Left colon (tissue), 2 donors: ENCODE results near the gene PRSS57. TPM values are rescaled to one million over a fixed set of nuclear protein-coding genes. Genes with fewer than 3 reads are reported as not detected.

Experiments used
- ATAC-seq: fragments of 200-7000 bp; cut with Tn5 transposase; one replicate; pipeline ENCODE4 v1.9.1; 2020; ENCODE audit warnings: mild to moderate bottlenecking, moderate library complexity
- DNase-seq, 2 donors: peaks; one replicate each; pipeline ENCODE4 v3.0.0-alpha.2; 2020
- intact Hi-C, 2 donors: fragments of 100-400 bp; cut with DNase I in 1 of 2; cut with micrococcal nuclease in 1 of 2; formaldehyde crosslinking; loops; one replicate each; pipeline versions ENCODE4 v1.11.2 to v1.14.0; 2022; cut with DNase I, micrococcal nuclease
- total RNA-seq, 2 donors: library from RNA; stranded (reverse); fragmentation: NEBNext Ultra II Directional; extraction: Animal tissue kit (Norgen Biotek cat#: 25700); gene quantifications; one replicate each; pipeline ENCODE4 v1.2.1, GENCODE V29; 2021
- donor health status: DM: no; HTN: no; CAD: no.
- donor health status: DM: yes; HTN: yes; CAD: no.

The PRSS57 gene
- total RNA-seq, 2 donors from 2014 or later: not detected

DNA sequence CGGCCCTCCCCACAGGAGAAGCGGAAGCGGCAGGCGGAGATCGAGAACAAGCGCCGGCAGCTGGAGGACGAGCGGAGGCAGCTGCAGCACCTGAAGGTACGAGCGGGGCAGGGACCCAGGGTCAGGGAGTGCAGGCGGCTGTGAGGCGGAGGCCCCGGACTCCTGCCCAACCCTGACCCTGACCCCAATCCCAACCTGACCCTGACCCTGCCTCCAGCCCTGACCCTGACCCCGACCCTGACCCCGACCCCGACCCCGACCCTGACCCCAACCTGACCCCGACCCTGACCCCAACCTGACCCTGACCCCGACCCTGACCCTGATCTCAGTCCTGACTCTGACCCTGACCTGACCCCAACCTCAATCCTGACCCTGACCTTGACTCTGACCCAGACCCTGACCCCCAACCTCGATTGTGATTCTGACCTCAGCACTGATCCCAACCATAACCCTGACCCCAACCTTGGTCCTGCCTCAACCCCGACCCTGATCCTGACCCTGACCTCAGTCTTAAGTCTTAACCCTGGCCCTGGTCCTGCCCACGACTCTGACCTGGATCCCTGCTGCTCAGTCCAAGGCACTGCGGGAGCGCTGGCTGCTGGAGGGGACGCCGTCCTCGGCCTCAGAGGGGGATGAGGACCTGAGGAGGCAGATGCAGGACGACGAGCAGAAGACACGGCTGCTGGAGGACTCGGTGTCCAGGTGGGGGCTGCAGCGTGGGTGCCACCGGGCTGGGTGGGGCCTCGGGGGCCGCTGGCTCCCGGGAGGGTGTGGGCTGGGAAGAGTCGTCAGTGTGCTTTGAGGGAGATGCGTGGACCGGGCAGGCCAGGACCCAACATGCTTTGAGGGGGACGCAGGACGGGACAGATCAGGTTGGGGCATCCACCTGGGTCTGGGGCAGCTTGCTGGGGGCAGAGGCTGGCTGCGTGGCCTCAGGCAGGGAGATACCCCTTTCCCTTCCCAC is 32.0 kb upstream of the PRSS57 start:
- DNase-seq (no peak), ATAC-seq (no peak)
- intact Hi-C loops: no loop called here

DNA sequence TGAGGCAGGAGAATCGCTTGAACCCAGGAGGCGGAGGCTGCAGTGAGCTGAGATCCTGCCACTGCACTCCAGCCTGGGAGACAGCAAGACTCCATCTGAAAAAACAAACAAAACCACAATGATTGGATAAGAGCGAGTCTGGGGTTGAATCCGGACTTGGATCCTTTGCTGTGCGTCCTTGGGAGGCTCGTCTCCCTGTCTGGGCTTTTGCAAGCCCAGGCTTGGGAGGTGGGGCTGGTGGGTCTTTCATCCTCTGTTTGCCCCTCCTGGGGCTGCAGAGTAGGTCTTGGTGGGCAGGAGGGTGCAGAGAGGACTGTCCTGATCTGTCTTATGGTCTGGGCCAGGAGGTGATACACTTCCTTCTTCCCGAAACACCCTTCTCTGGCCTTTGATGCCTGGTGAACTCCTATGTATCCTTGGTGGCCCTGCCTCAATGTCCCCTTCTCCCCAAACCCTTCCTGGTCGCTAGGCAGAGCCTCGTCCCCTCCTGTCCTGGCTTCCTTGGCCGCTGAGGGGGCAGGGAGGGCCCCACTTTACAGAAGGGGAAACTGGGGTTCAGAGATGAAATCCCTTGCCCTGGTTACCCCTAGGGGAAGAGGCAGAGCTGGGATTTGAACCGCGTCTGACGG is 30.3 kb upstream of the PRSS57 start:
- ATAC-seq (no peak), DNase-seq (no peak)
- intact Hi-C loops: no loop called here

DNA sequence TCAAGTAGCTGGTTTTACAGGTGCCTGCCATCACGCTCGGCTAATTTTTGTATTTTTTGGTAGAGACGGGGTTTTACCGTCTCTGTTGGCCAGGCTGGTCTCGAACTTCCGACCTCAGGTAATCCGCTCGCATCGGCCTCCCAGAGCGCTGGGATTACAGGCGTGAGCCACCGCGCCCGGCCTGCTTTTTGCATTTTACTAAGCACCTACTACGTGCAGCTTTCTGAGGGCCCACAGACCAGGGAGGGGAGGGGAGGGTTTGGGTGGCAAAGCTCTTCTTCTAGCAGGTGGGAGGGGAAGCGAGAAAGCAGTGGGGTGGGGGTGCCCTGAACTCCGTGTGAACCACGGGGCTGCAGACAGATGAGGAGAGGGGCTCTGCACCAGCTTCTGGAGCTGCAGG is 28.5 kb upstream of the PRSS57 start:
- intact Hi-C loops: no loop called here
- no peak for ATAC-seq
- DNase-seq: no peak

DNA sequence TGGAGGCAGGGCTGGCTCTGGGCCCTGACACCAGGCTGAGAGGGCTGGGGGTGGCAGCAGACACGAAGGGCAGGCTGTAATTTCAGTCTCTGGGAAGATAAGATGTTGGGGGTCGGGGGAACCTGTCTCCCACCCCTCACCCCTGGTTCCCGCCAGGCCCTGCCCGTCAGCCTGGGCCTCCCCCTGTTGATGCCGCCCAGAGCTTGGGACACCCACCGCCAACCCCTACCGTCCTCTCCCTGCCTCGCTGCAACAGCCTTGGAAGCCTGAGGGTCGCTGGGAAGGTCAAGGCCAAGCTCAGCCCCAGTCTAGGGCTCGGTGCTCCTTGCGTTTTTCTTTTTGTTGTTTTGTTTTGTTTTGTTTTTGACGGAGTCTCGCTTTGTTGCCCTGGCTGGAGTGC is 28.0 kb upstream of the PRSS57 start:
- no peak for DNase-seq
- ATAC-seq: no peak
- intact Hi-C loops: no loop called here

DNA sequence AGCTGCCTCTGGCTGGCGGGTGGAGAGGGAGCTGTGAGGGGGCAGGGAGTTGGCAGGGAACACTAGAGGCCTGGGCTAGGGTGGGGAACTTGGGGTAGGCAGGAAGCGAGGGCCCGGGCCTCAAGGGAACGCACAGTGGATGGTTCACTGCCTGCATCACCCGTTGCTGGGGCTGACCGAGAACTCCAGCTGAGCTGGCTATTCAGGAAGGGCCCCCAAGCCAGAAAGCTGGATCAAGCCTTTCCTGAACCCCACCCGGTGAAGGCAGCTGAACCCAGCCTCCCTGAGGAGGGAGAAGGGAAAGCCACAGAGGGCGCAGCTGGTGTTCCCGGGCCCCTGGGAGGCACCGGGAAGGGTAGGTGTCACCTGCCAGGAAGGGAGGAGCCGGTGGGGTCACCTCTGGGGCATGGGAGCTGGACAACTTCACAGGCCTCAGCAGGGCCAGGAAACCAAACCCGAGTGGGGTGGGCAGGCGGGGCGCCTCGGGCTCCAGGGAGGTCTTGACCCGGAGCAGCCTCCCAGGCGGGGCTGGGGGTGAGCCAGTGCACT is 27.4 kb upstream of the PRSS57 start:
- intact Hi-C loops: no loop called here
- DNase-seq (no peak), ATAC-seq (peak; percentile 11)

DNA sequence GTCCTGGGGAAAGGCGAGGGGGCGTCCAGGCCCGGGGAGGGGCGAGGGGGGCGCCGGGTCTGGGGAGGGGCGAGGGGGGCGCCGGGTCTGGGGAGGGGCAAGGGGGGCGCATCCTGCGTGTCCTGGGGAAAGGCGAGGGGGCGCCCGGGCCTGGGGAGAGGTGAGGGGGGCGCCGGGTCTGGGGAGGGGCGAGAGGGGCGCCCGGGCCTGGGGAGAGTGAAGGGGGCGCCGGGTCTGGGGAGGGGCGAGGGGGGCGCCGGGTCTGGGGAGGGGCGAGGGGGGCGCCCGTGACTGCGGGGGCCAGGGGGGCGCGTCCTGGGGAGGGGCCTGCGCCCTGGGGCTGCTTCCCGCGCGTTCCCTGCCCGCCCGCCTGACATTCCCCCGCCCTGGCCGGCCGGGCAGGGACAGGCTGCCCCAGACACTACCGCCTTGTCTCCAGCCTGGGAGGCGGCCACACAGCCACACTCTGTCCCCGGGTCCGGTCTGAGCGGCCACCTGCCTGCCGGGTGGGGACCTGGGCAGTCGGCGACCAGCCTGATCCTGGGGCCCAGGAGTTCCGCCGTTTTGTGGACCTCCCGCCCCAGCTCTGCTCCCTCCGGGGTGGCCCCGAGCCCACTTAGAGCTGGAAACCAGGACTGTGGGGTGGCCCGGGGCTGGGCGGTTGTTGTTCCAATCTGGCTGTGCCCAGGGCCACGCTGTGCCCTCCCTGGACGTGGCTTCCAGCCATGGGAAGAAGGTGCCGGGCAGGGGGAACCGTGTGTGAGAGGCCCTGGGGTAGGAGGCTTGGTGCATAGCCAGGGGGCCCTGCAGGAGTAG is 25.3 kb upstream of the PRSS57 start:
- no peak for ATAC-seq
- no peak for DNase-seq
- intact Hi-C loops: no loop called here

DNA sequence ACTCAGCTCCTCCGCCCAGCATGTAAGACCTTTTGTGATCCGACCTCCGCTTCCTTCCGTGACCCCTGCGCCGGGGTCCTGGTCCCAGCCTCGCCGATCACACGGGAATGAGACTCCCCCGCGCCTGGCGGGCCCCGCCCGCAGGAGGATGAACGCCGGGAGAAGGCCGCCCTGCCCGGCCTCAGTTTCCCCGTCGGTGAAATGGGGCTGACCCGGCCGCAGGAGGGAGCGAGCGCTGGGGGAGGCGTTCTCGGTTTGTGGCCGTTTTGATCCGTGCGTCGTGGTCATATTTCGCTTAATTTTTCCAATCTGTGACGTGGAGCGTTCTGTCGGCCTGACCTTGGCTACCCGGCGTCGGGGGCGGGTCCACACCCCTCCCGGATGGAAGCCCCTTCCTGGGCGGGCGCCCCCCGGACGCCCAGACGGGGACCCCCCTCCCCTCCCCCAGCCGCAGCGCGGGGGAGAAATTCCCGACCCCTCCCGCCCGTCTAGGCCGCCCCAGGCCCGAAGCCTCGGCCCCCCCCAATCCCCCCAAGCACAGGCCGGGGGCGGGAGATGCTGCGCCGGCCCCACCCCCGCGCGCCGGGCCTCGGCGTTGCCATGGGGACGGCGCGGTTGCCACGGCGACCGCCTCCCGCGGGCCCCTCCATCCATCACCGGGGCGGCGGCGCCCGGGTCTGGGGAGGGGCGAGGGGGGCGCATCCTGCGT is 24.5 kb upstream of the PRSS57 start:
- ATAC-seq (no peak), DNase-seq (no peak)
- intact Hi-C loops: no loop called here

DNA sequence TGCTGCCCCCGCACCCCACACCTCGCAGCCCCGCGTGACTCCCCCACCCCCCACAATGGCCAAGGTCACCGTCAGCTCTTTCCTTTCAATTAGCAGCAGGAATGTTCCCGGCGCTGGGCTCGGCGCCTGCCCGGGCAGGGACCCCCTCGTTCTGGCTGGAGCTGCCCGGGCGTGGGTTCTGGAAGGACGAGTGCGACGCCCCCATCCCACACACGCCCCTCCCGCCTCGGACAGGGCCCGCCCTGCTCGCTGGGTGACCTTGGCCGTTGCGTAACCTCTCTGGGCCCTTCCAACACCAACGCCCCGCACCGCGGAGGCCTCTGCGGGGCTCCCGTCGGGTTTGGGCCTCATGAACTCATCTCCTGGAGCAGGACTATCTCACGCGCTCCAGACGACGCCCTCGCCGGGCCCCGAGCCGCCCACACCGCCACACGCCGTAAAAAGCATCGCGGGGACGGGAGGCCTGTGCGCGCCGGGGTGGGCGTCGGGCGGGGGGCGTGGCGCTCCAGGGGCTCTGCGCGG is 23.8 kb upstream of the PRSS57 start:
- ATAC-seq (no peak), DNase-seq (peak in 1 of 2 donors; percentile 18)
- intact Hi-C loops: no loop called here

DNA sequence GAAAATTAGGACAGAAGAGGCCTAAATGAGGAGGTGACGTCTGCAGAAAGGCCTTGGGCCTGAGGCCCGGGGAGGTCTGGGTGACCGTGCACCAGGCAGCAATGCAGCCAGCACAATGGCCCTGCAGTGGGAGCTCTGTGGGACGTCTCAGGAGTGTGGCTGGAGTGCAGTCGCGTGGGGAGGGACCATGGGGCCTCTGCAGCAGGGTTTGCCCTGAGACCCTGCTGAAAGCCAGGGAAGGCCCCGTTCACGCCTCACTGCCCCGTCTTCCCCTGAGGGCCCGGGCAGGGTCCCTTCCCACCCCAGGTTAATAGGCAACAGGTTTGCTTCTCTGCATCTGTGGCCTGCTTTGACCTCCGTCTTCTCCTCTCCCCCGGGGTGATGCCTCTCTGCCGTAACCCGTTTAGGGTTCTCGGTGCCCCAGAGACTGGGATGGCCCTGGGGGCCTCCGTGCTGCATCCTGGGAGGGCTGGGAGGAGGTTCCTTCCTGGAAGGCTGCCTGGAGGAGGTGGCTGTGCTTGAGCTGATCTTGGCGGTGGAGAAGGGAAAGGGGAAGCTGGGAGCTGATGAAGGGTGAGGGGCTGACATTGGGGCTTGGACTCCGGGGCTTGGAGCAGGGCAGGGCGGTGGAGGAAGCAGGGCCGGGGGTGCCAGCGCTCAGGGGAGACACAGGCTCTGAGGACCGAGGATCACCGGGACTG is 23.1 kb upstream of the PRSS57 start:
- ATAC-seq (no peak), DNase-seq (no peak)
- intact Hi-C loops: no loop called here

DNA sequence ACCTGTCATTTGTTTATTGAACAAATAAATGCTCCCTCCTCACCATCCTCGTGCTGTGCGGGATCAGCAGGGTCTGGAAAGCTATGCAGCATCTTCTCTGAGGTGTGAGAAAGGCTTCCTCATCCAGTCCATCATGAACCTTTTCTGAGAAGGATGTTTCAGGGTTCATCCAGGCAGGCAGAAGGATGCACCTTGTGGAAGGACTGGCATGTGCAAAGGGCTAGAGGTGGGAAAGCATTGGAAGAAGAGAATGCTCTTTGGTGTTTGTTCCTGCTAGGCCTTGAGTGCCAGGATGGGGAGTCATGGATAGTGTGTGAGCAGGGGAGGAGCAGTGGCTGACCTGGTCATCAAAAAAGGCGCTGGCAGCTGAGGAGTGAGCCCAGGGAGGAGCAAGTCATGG is 20.1 kb upstream of the PRSS57 start:
- intact Hi-C loops: no loop called here
- no peak for DNase-seq
- ATAC-seq: no peak

DNA sequence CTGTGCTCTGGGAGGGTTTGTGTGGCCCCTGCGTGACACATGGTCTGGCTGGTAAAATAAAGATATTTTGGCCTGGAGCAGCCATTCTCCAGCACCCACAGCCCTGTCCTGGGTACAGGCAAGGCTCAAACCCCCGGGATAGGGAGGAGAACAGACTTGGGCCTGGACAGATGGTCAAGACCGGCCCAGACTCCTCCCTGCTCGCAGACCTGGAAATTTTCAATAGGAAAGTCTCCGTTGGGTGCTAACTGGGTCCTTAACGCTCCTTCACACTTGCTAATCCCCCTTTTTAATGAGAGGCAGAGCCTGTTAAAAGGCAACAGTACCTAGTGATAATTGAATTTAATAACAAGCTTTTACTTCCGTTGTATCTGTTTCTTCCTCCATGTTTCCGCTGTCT is 16.0 kb upstream of the PRSS57 start:
- DNase-seq: no peak
- ATAC-seq: no peak
- intact Hi-C loops: no loop called here

DNA sequence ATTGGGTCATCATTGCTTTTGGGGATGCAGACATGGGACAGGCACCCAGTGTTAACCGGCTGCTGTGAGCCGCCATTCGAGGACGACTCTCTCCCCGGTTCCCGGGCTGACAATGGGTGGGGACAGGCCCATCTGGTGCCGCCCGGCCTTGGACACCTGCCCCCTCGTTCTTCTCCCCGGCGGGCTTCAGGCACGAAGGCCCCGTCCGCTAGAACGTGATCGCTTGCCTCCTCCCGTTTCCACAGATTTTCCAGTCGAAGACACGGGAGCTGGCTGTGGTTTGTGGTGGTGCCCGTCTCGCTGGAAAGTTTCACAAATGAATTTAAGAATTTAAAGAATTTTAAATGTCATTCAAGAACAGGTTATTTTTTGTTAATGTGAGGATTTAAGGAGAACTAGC is 15.5 kb upstream of the PRSS57 start:
- no peak for DNase-seq
- intact Hi-C loops: no loop called here
- no peak for ATAC-seq

DNA sequence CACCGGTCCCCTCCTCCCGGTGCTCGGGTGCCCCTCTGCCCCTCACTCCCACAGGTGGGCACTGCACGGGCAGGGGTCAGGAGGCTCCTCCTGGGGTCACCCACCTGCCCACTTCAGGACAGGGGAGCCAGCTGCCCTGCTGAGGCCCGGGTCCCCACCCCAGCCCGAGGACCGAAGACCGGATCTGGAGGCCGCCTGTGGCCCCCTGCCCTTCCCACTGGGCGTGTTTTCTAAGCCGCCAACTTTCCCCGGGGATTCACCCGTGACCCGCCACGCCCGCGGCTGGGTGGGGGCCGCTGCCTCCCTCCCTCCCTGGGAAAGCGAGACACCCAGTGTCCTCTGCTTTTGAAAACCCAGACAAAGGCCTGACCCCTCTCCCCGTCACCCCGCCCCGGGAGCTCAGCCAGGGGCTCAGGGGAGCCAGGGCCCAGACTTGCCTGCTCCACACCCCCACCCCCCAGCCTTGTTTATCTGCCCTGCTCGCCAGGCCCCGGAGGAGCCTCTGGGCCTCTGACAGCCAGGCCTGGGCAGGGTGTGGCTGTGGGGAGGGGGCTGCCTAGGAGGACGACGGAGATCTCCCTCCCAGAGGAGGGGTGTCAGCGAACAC is 14.8 kb upstream of the PRSS57 start:
- DNase-seq (no peak), ATAC-seq (no peak)
- intact Hi-C loops: no loop called here

DNA sequence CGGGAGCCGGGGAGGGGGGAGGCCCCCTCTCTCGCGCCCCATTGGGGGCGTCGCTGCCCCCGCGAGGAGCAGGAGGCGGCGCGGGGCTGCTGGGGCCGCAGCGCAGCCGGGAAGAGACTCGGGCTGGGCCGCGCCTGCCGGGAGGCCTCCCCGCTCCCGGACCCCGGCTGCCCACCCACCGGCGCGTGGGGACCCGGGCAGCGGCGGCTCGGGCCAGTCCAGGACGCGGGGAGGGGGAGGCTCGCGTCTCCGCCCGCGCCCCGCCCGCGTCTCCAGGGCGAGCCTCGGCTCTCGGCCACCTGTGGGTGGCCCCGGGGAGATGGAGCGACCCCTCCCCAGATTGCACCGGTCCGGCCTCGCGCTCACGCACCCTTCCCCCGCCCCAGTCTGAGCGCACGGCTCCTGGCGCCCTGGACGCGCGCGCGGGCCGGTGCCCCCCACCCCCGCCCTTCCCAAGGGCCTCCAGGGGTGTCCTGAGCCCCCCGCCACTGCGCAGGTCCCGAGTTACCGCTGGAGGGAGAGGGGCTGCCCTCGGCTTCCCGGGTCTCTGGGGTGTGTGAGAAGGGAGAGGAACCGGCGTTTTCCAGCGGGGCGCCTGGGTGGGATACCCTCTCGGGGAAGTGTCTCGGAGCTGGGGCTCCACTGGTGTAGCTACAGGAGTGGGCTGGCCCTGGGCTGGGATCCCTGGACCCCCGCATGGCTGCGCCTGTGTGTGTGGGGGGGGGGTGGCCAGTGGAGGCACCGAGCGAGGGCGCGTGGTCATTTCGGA is 14.1 kb upstream of the PRSS57 start:
- no peak for ATAC-seq
- intact Hi-C loops: no loop called here
- DNase-seq: no peak

DNA sequence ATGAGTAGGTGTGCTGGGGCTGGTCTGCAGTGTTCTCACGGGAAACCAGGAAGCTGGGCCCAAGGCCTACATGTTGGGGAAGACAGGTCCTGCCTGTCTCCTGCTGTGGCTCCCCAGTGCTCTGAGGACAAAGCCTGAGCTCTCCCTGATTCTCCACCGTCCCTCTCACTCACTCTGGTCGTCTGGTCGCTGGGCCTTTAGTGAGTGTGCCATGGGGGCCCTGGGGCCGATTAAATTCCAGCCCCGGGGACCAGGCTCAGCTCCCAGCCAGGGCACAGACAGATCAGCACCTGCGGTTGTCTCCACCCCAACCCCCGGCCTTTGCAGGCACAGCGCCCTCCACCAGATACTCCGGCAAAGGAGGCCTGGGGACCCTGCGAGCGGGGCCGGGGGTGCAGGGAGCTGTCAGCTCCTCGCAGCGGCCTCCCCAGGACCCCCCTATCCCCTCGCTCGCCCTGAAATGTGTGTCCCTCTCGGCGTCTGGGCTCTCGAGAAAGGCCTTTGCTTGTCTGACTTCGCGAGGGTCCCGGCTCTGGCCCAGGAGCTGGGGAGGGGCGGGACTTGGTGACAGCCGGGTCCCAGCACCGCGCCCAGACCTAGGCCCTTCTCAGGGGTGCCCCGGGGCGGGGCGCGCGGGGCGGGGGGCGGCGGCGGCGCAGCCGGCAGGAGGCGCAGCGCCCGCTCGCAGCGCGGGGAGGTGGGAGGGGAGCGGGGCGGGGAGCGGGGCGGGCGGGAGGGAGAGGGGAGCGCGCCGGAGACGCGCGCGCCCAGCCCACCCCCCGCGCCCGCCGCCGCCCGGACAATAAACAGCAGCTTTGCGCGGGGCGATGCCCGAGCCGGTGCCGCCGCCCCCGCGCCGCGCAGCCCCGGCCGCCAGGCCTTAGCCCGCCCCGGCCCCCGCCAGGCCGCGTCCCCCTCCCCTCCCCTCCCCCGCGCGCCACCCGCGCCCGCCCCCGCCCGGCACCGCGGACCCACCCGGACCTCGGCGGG is 13.2 kb upstream of the PRSS57 start, which contains the start of gene PALM:
TSS of gene PALM (plus strand) at position 782 of the 990 bp plus-strand sequence. CDS start 212 bp downstream, outside the sequence.
- intact Hi-C loops: no loop called here
- DNase-seq (no peak), ATAC-seq (no peak)

DNA sequence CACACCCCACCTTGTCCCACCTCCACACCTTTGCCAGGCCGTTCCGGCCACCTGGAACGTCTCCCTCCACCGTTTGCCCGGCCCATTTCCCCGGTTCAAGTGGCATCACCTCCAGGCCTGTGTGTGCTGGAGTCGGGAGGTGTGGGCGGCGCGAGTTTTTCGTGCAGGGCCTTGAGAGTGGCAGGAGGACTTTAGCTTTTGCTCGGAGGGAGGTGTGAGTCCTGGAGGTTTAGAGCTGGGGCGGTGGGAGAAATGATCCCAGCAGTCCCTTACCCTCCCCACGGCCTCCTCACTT is 9.1 kb upstream of the PRSS57 start:
- DNase-seq: no peak
- ATAC-seq: no peak
- intact Hi-C loops: no loop called here
